SK-N-SH (cell line): Measurements from ENCODE around the gene CDH20. TPM values are rescaled to one million over a fixed set of nuclear protein-coding genes. Genes with fewer than 3 reads are reported as not detected.

ENCODE experiments used
- CTCF ChIA-PET: fragments of 300-600, 350-600 bp; formaldehyde crosslinking; extraction: SDS; loops from one replicate; lab custom pipeline; 2021; lab: Yijun Ruan, JAX
- POLR2A ChIA-PET: fragments of 350-600 bp; sonication (Branson Sonifier 250); formaldehyde crosslinking; extraction: SDS; loops from one replicate; lab custom pipeline; 2020; ENCODE audit warnings: antibody characterized with exemption, inconsistent platforms; lab: Yijun Ruan, JAX
- DNase-seq: peaks from one replicate; pipeline ENCODE4 v3.0.0; 2012
- H2AFZ ChIP-seq: fragments of 200-600 bp; sonication (generic); 2 replicates; pipeline ENCODE4 v1.8.1; 2016; ENCODE audit warnings: antibody characterized with exemption, mild to moderate bottlenecking, low read depth
- H3F3A ChIP-seq: fragments of 200-600 bp; sonication (generic); replicated peaks from 2 replicates; pipeline ENCODE3; 2016; ENCODE audit warnings: antibody characterized with exemption, mild to moderate bottlenecking; ENCODE audit not compliant: insufficient read depth
- H3K27ac ChIP-seq, 2 experiments: fragments of 200-500 bp in 1 of 2; fragments of 200-600 bp in 1 of 2; sonication (Bioruptor generic) in 1 of 2; sonication (generic), shearing (Covaris generic) in 1 of 2; 2 replicates each; pipeline versions ENCODE4 v1.5.1 to v1.6.1; 2014 to 2016; ENCODE audit warnings: low read depth in 2 of 2, inconsistent platforms in 1 of 2, low read length in 1 of 2, mild to moderate bottlenecking in 1 of 2, mixed read lengths in 1 of 2
- H3K27me3 ChIP-seq: fragments of 200-600 bp; sonication (generic), shearing (Covaris generic); 2 replicates; pipeline ENCODE4 v1.6.1; 2016; ENCODE audit warnings: mixed run types; ENCODE audit not compliant: insufficient read depth
- H3K36me3 ChIP-seq, 2 experiments: fragments of 200-500 bp in 1 of 2; fragments of 200-600 bp in 1 of 2; sonication (Bioruptor generic) in 1 of 2; sonication (generic) in 1 of 2; replicated peaks in 1 of 2; 2 replicates each; pipeline versions ENCODE3 to v1.5.1; 2014 to 2016; ENCODE audit warnings: low read length in 1 of 2, mild to moderate bottlenecking in 1 of 2; ENCODE audit not compliant: insufficient read depth in 2 of 2, control insufficient read depth in 1 of 2
- H3K4me1 ChIP-seq, 2 experiments: fragments of 200-500 bp in 1 of 2; fragments of 200-600 bp in 1 of 2; sonication (Bioruptor generic) in 1 of 2; sonication (generic), shearing (Covaris generic) in 1 of 2; 2 replicates each; pipeline versions ENCODE4 v1.5.1 to v1.6.1; 2014 to 2016; ENCODE audit warnings: low read depth in 1 of 2, low read length in 1 of 2, mixed run types in 1 of 2; ENCODE audit not compliant: insufficient read depth in 2 of 2, control insufficient read depth in 1 of 2
- H3K4me2 ChIP-seq: fragments of 200-600 bp; sonication (generic), shearing (Covaris generic); 2 replicates; pipeline ENCODE4 v1.6.1; 2017; ENCODE audit warnings: mixed run types
- H3K4me3 ChIP-seq, 2 experiments: fragments of 200-500 bp in 1 of 2; fragments of 200-600 bp in 1 of 2; sonication (Bioruptor generic) in 1 of 2; sonication (generic), shearing (Covaris generic) in 1 of 2; 2 replicates each; pipeline versions ENCODE4 v1.5.1 to v1.8.1; 2014 to 2016; ENCODE audit warnings: low read depth in 2 of 2, inconsistent platforms in 1 of 2, low read length in 1 of 2, mild to moderate bottlenecking in 1 of 2, mixed read lengths in 1 of 2, moderate library complexity in 1 of 2
- H3K79me2 ChIP-seq: fragments of 200-600 bp; sonication (generic); 2 replicates; pipeline ENCODE4 v1.8.1; 2017; ENCODE audit warnings: mild to moderate bottlenecking; ENCODE audit not compliant: insufficient read depth
- H3K9ac ChIP-seq: fragments of 200-600 bp; sonication (generic); 2 replicates; pipeline ENCODE4 v1.6.1; 2017; ENCODE audit warnings: mixed run types
- H3K9me2 ChIP-seq: fragments of 200-600 bp; sonication (generic); 2 replicates; pipeline ENCODE4 v1.6.1; 2017; ENCODE audit warnings: mixed run types
- H3K9me3 ChIP-seq: fragments of 200-600 bp; sonication (generic); 2 replicates; pipeline ENCODE4 v1.6.1; 2017; ENCODE audit warnings: mixed run types, mild to moderate bottlenecking, moderate library complexity
- H4K20me1 ChIP-seq: fragments of 200-600 bp; sonication (generic); 2 replicates; pipeline ENCODE4 v1.6.1; 2017; ENCODE audit warnings: mild to moderate bottlenecking, mixed run types; ENCODE audit not compliant: insufficient read depth
- CHD2 ChIP-seq: fragments of 150-350 bp; IDR thresholded peaks from 2 replicates; pipeline ENCODE4 v1.6.1; 2018; ENCODE audit warnings: low read length; ENCODE audit not compliant: partially characterized antibody
- ELF1 ChIP-seq: IDR thresholded peaks from 2 replicates; pipeline ENCODE4 v1.4.0; 2012
- FOXM1 ChIP-seq: IDR thresholded peaks from 2 replicates; pipeline ENCODE4 v1.4.0; 2012; ENCODE audit warnings: low read depth, mild to moderate bottlenecking
- NFIC ChIP-seq: IDR thresholded peaks from 2 replicates; pipeline ENCODE4 v1.4.0; 2012; ENCODE audit warnings: borderline replicate concordance
- NRF1 ChIP-seq: IDR thresholded peaks from 2 replicates; pipeline ENCODE4 v1.6.1; 2012; ENCODE audit warnings: low read depth, mild to moderate bottlenecking, low read length
- RAD21 ChIP-seq: IDR thresholded peaks from 2 replicates; pipeline ENCODE4 v1.6.1; 2012; ENCODE audit warnings: mild to moderate bottlenecking, low read length
- TAF1 ChIP-seq: IDR thresholded peaks from 2 replicates; pipeline ENCODE4 v1.6.1; 2012; ENCODE audit warnings: low read depth, mild to moderate bottlenecking, low read length, moderate library complexity, borderline replicate concordance
- TEAD4 ChIP-seq: IDR thresholded peaks from 2 replicates; pipeline ENCODE4 v1.4.0; 2012; ENCODE audit warnings: mild to moderate bottlenecking, borderline replicate concordance; ENCODE audit not compliant: insufficient read depth
- WGBS: methylation state at CpG from one replicate; pipeline ENCODE4 v1.1.6; 2017; ENCODE audit warnings: low lambda C conversion rate; 5-methylcytosine and 5-hydroxymethylcytosine counted together
- polyA plus RNA-seq, 3 experiments: library from polyadenylated mRNA; depleted of rRNA; stranded (reverse); fragments of >200 nt; gene quantifications; 2 replicates each; pipeline ENCODE4 v1.2.3, GENCODE V29; 2012
- TF ChIP-seq, protein P1 (sequence below): fragments of 150-350 bp; IDR thresholded peaks from 2 replicates; pipeline ENCODE4 v1.6.1; 2017; ENCODE audit warnings: antibody characterized with exemption, low read length, low read depth, borderline replicate concordance
- TF ChIP-seq, protein P2 (sequence below): IDR thresholded peaks from 2 replicates; pipeline ENCODE4 v1.6.1; 2012; ENCODE audit warnings: mild to moderate bottlenecking, low read depth, low read length, moderate library complexity
- TF ChIP-seq, protein P3 (sequence below): IDR thresholded peaks from 2 replicates; pipeline ENCODE4 v1.4.0; 2012; ENCODE audit warnings: low read depth

The CDH20 gene
- polyA plus RNA-seq, 1 of the 3 experiments (the other 2 are of a cell fraction) = 1.1 TPM

DNA sequence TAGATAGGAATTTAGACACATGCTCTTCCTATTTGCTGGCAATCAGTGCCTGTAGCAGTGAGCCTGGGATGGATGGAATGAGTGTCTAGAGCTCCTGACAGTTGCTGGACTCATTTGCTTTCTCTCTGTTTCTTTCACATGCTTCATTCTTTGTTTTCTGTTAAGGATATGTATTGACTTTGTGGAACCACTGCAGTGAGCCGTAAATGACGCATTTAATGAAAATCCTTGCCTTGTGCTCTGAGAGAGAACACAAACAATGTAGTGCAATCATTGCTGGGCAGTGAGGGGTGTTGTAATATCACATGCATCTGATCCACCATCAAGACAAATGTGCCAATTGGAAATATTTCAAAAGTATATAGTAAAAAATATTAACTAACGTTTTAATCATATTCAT is 25.2 kb upstream of the CDH20 start:
- CTCF ChIA-PET = interaction anchor here (1.6 kb wide), 1 partner anchor 15 kb away, joined by 5 read pairs; no protein-coding TSS in a partner anchor
- Histone ChIP-seq H3K27me3 (no peaks in the 10 kb centered on the region), H3K9me2 (no peaks in the 10 kb centered on the region; the same call in 1 of the 2 replicates), H3F3A (no peaks in the 10 kb centered on the region), H3K27ac (no peak overlapping the region), H2AFZ (no peak overlapping the region), H3K4me1 (peaks cover 0 to 3% of the 10 kb centered on the region in 2 experiments; a peak in 1 of 4 replicates), H3K4me3 (no peak overlapping the region), H3K36me3 (no peaks in the 10 kb centered on the region), H3K79me2 (no peaks in the 10 kb centered on the region), H3K4me2 (no peak overlapping the region), H4K20me1 (no peaks in the 10 kb centered on the region), H3K9ac (no peak overlapping the region), H3K9me3 (0 out of 2 replicates have a peak, but pooled peaks cover 3% of the 10 kb centered on the region)
- WGBS = 67% methylated on average over 3 of the region's 3 CpGs
- no peak for DNase-seq
- TF ChIP-seq CHD2 = no peak
- POLR2A ChIA-PET = no interaction called here

DNA sequence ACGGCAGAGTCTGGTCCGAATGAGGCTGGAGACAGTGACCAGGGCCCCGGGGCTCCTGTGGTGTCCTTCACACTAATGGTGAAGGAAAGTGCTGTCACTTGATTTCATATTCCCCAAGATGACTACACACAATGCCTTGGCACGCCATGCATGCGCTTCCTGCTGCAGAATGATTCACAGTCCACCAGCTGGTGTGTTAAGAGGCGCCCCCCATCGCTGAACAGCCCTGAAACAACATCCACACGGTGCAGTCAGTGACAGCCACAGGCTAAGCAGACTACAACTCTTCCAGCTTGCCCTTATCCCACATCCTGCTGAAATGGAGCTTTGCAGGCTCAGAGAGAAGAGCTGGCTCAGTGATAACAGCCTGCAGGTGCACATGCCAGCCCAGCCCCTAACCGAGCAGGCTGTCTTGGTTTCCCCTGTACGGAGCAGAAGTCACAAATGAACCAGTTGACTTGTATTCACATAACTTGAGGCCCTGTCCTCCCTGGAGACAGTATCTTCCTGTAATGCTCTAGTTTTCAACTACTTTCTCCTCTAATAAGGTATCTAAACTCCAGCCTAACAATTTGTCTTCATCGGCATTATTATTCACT is 24.3 kb upstream of the CDH20 start:
- ChIA-PET POLR2A (no interaction called here), CTCF (interaction anchor here (1.2 kb wide), 1 partner anchor 193 kb away, joined by 3 read pairs; no protein-coding TSS in a partner anchor)
- no peaks in the 10 kb centered on the region for H4K20me1 ChIP-seq
- H3K9ac ChIP-seq = no peak overlapping the region
- peaks cover 0 to 3% of the 10 kb centered on the region in 2 experiments; a peak in 1 of 4 replicates for H3K4me1 ChIP-seq
- WGBS = 72% methylated on average over 9 of the region's 11 CpGs
- H2AFZ ChIP-seq = no peak overlapping the region
- H3F3A ChIP-seq = no peaks in the 10 kb centered on the region
- H3K36me3 ChIP-seq = no peaks in the 10 kb centered on the region
- 0 out of 2 replicates have a peak, but pooled peaks cover 3% of the 10 kb centered on the region for H3K9me3 ChIP-seq
- H3K4me3 ChIP-seq = no peak overlapping the region
- H3K27ac ChIP-seq = no peak overlapping the region
- TF ChIP-seq NFIC (no peak), FOXM1 (no peak), RAD21 (no peak), TAF1 (no peak), NRF1 (no peak), ELF1 (no peak), TEAD4 (no peak), CHD2 (no peak)
- TF ChIP-seq, protein P1, sequence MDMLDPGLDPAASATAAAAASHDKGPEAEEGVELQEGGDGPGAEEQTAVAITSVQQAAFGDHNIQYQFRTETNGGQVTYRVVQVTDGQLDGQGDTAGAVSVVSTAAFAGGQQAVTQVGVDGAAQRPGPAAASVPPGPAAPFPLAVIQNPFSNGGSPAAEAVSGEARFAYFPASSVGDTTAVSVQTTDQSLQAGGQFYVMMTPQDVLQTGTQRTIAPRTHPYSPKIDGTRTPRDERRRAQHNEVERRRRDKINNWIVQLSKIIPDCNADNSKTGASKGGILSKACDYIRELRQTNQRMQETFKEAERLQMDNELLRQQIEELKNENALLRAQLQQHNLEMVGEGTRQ = no peak
- TF ChIP-seq, protein P2, sequence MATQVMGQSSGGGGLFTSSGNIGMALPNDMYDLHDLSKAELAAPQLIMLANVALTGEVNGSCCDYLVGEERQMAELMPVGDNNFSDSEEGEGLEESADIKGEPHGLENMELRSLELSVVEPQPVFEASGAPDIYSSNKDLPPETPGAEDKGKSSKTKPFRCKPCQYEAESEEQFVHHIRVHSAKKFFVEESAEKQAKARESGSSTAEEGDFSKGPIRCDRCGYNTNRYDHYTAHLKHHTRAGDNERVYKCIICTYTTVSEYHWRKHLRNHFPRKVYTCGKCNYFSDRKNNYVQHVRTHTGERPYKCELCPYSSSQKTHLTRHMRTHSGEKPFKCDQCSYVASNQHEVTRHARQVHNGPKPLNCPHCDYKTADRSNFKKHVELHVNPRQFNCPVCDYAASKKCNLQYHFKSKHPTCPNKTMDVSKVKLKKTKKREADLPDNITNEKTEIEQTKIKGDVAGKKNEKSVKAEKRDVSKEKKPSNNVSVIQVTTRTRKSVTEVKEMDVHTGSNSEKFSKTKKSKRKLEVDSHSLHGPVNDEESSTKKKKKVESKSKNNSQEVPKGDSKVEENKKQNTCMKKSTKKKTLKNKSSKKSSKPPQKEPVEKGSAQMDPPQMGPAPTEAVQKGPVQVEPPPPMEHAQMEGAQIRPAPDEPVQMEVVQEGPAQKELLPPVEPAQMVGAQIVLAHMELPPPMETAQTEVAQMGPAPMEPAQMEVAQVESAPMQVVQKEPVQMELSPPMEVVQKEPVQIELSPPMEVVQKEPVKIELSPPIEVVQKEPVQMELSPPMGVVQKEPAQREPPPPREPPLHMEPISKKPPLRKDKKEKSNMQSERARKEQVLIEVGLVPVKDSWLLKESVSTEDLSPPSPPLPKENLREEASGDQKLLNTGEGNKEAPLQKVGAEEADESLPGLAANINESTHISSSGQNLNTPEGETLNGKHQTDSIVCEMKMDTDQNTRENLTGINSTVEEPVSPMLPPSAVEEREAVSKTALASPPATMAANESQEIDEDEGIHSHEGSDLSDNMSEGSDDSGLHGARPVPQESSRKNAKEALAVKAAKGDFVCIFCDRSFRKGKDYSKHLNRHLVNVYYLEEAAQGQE = no peak
- TF ChIP-seq, protein P3, sequence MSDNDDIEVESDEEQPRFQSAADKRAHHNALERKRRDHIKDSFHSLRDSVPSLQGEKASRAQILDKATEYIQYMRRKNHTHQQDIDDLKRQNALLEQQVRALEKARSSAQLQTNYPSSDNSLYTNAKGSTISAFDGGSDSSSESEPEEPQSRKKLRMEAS = no peak
- TF ChIP-seq, all 33 proteins: peak for 0
- Histone ChIP-seq H3K9me2 (no peaks in the 10 kb centered on the region; the same call in 1 of the 2 replicates), H3K27me3 (no peaks in the 10 kb centered on the region), H3K4me2 (no peak overlapping the region), H3K79me2 (no peaks in the 10 kb centered on the region)
- no peak for DNase-seq
